Inferior parietal cortex (tissue), 1 donor: ENCODE data around the gene ZNF775.

Source experiments
- DNase-seq: peaks from one replicate; pipeline ENCODE4 v3.0.0-alpha.2; 2016; ENCODE audit errors: extremely low spot score

Gene ZNF775

DNA sequence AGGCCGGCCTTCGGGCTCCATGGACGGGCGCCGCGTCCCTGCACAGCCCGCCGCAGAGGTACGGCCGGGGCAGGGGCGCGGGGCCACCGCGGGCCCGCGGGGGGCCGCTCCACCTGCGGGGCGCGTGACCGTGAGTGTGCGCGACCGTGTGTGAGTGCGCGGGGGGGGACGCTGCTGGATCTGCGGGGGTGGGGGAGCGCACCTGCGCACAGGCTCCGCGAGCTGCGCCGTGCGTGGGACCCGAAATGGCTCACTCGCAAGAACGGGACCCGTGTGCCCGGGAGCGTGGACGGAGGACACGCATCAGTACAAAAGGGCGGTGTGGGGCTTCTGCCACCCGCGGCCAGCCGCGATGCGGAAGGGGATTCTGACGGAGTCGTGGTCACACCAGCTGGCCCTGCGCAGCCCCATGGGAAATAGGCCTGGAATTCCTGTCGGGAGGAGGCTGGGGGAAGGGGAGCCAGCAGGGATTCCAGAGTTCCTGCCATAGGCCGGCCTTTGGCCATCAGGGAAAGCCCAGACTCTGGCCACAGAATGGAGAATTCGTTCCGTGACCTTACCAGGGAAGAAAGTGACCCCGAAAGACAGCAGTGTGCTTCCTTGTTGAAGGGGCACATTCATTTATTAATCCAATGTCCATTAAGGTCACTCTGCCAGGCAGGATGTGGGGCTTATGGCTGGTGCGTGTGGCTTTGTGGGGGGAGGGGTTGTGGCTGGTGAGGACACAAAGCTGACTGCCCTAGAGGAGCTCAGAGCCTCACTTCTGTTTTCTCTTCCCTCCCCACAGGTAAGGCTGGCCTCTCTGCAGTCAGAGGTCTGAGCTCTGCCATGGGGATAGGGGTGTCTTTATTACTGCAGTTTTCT lies 10.0 kb upstream of the ZNF775 start:
- no peak for DNase-seq

GRCh38 chr7:150369748-150370501 lies 9.2 kb upstream of the ZNF775 start:
- DNase-seq = no peak

DNA sequence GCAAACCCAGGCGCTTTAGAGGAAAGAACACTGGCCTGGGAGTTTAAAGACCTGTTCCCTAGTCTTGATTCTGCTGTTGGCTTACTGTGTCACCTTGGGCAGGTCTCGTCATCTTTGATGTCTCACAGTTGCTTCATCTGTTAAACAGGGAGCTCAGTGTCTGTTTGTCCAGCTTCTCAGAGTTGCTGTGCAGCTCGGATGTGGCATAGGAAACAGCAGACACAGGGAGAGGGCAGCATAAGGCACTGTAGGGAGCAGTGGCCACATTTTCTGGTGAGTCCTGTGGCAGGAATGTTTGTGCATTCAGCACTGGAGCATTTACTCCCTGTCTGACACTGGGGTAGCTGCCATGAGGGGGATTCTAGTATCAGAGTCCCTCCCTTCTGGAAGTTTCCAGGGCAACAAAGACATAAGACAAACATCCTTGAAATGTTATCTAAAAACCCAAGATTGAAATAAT lies 8.5 kb upstream of the ZNF775 start:
- no peak for DNase-seq

- DNase-seq = no peak
Measured at GRCh38 chr7:150371131-150371995, 7.8 kb upstream of the ZNF775 start.

DNA sequence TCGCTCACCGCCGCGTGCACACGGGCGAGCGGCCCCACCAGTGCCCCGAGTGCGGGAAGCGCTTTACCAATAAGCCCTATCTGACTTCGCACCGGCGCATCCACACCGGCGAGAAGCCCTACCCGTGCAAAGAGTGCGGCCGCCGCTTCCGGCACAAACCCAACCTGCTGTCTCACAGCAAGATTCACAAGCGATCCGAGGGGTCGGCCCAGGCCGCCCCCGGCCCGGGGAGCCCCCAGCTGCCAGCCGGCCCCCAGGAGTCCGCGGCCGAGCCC lies 7.2 kb upstream of the ZNF775 start:
- DNase-seq = no peak

- DNase-seq = no peak
Measured at GRCh38 chr7:150372271-150373048, 6.7 kb upstream of the ZNF775 start.

DNA sequence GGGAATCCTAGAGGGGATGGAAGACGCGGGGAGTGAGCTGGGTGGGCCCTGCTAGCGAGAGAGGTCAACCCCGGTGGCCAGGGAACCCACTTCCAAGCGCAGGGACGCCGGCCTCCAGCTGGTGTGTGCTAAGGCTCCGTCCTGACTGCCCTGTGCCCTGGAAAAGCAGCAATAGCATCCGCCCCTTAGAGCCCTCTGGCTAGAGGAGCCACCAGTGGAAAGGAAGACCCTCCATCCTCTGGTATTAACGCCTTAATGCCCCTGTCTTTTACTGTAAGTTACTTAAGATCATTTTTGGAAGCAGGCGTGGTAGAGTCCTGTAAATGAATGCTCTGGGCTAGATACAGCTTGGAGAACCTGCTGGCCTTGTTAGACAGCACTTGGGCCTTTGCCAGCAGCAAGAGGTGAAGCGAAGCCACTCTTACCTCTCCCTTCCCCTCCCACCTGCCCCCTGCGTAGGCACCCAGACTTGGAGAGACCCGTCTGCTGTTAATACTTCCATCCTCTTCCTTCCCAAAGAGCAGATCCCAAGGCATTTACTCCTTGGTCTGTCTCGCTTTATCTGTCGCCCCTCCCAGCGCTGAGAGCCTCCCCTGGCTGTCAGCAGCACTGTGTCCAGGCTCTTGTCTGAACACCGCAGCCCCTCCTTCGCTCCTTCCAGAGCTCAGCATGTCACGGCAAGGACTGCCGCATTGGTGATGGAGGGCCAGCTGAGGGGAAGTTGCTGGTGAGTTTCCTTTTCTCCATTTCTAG lies 5.9 kb upstream of the ZNF775 start:
- DNase-seq = no peak

GRCh38 chr7:150374026-150374425 lies 5.1 kb upstream of the ZNF775 start:
- DNase-seq = no peak

GRCh38 chr7:150374472-150374871 lies 4.7 kb upstream of the ZNF775 start:
- DNase-seq = no peak

GRCh38 chr7:150375662-150376521 lies 3.2 kb upstream of the ZNF775 start:
- no peak for DNase-seq

- DNase-seq = no peak
Measured at GRCh38 chr7:150376560-150376959, 2.6 kb upstream of the ZNF775 start.

- DNase-seq = no peak
Measured at GRCh38 chr7:150377196-150377595, 1.9 kb upstream of the ZNF775 start.

DNA sequence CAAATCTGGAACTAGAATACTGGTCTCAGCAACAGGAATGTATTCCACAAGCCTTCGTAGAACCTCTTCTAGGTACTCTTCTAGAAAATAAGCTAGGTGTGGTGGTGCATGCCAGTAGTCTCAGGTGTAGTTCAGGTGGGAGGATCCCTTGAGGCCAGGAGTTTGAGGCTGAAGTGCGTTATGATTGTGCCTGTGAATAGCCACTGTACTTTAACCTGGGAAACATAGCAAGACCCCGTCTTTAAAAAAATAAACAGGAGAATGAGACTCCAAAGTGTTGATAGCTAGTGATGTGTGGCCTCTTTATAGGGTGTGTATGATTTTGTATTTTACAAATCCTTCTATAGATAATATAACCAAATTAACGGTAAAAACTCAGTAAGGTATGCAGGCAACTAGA lies 1.5 kb upstream of the ZNF775 start:
- no peak for DNase-seq

- DNase-seq = no peak
Measured at GRCh38 chr7:150378115-150378852, 846 bp upstream of the ZNF775 start.

DNA sequence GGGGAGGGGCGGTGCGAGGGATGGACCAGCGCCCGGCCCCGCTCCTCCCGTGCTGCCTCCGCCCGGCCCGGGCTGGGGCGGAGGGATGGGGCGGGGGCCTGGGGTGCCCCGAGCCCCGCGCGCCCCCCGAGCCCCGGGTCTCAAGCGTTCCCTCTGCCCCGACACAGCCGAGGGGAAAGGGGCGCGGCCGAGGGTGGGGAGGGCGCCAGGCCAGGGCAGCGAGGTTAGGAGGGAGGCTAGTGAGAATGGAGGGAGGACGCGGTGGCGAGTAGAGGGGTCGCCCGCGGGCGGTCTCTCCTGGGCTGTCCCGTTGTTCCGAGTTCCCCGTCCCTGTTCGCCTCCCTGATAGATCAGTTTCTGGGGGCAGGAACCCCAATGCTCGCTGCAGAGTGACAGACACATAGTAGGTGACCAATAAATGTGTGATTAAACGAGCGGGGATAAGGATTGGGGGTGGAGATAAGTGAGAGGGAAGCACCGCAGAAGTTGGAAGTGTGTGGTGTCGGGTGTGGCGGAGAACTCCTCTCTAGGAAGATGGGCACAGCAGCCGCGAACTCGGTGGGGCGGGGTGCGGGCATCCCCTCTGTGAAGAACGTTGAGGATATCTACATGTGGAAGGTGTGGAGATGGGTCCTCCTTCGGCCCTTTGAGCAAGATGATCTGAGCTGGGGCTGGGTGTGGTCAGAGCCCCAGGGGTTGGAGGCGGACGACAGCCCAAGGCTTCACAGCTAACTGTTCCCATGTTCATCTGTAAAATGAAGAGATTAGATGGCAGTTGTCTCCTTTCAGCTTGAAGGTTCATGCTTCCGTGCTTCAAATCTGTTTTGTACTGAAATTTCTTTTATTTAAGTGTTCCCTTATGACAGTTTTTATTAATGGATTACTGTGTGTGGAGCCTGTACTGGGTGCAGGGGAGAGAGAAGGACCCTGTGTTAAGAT lies 580 bp downstream of the ZNF775 start:
- DNase-seq = no peak

- no peak for DNase-seq
Measured at GRCh38 chr7:150380463-150380862, 1.3 kb downstream of the ZNF775 start.

DNA sequence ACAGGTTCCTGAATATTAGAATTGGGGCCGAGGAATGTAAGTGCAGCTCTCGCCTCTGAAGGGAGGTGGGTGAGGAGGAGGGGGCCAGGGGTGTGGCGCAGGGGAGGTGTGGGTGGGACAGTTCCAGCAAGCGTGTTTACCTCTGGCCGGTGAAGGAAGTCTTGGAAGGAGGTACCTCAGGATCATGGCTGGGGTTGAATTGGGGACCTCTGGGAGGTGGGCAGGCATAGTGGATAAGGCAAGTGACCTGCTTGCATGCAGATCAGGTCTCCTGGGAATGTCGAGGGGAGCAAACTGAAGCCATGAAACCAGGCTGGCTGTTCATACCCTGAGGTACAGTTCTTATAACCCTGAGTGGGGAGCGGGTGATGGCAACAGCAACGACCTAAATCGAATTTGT lies 2.0 kb downstream of the ZNF775 start:
- no peak for DNase-seq

- DNase-seq = no peak
Measured at GRCh38 chr7:150381785-150382122, 2.6 kb downstream of the ZNF775 start.
